B cell (primary cell): Measurements from ENCODE around the gene MBNL2. TPM values are rescaled to one million over a fixed set of nuclear protein-coding genes. Genes with fewer than 3 reads are reported as not detected.

ENCODE experiments used
- ATAC-seq: fragments of 200-7000 bp; cut with Tn5 transposase; one replicate; pipeline ENCODE4 v1.10.0; 2021; ENCODE audit warnings: low read depth, mild to moderate bottlenecking, moderate number of reproducible peaks, moderate library complexity
- CTCF ChIA-PET: fragments of 350-600 bp; sonication (Branson Sonifier 250); formaldehyde crosslinking; loops from one replicate; lab custom pipeline; 2021; ENCODE audit warnings: antibody characterized with exemption, inconsistent platforms; lab: Charles Lee
- POLR2A ChIA-PET: fragments of 350-600 bp; sonication (Branson Sonifier 250); formaldehyde crosslinking; loops from one replicate; lab custom pipeline; 2021; ENCODE audit warnings: antibody characterized with exemption; lab: Charles Lee
- DNase-seq: peaks from one replicate; pipeline ENCODE4 v3.0.0; 2013
- H2AFZ ChIP-seq: 2 replicates; pipeline ENCODE4 v1.6.1; 2012; ENCODE audit warnings: mild to moderate bottlenecking, low read depth, low read length; ENCODE audit not compliant: insufficient read depth, poor library complexity, severe bottlenecking
- H3K27ac ChIP-seq, 2 donors: 1 replicate in 1 of 2; 2 replicates in 1 of 2; pipeline ENCODE4 v1.5.1; 2012 to 2013; ENCODE audit warnings: low read length in 2 of 2, mild to moderate bottlenecking in 2 of 2, moderate library complexity in 1 of 2
- H3K27me3 ChIP-seq, 4 experiments: fragments of 200-600 bp in 1 of 4; sonication (generic) in 1 of 4; replicated peaks in 1 of 4; 1 replicate in 2 of 4; 2 replicates in 2 of 4; pipeline versions ENCODE4 v1.6.1 to v1.7.0; 2013 to 2016; ENCODE audit warnings: low read length in 3 of 4, mild to moderate bottlenecking in 2 of 4, mixed read lengths in 1 of 4, moderate library complexity in 1 of 4; ENCODE audit not compliant: insufficient read depth in 4 of 4, control insufficient read depth in 3 of 4; ENCODE audit errors: control extremely low read depth in 1 of 4
- H3K36me3 ChIP-seq, 2 experiments: replicated peaks in 1 of 2; 1 replicate in 1 of 2; 2 replicates in 1 of 2; pipeline versions ENCODE4 v1.6.1 to v1.7.1; 2013; ENCODE audit warnings: low read length in 1 of 2; ENCODE audit not compliant: insufficient read depth in 2 of 2, control insufficient read depth in 1 of 2; ENCODE audit errors: control extremely low read depth in 1 of 2, extremely low read depth in 1 of 2
- H3K4me1 ChIP-seq, 2 donors: fragments of 200-600 bp in 1 of 2; sonication (generic) in 1 of 2; 1 replicate in 1 of 2; 2 replicates in 1 of 2; pipeline versions ENCODE4 v1.5.1 to v1.6.1; 2013 to 2017; ENCODE audit warnings: low read length in 2 of 2; ENCODE audit not compliant: control insufficient read depth in 2 of 2, insufficient read depth in 2 of 2
- H3K4me2 ChIP-seq: replicated peaks from 2 replicates; pipeline ENCODE3; 2012; ENCODE audit warnings: mild to moderate bottlenecking, low read depth, low read length; ENCODE audit not compliant: poor library complexity, severe bottlenecking
- H3K4me3 ChIP-seq, 5 experiments: fragments of 200-600 bp in 1 of 5; sonication (generic) in 1 of 5; 1 replicate in 3 of 5; 2 replicates in 2 of 5; pipeline versions ENCODE4 v1.5.1 to v1.7.0; 2011 to 2016; ENCODE audit warnings: low read length in 4 of 5, mild to moderate bottlenecking in 4 of 5, low read depth in 2 of 5, control low read depth in 1 of 5, moderate library complexity in 1 of 5; ENCODE audit not compliant: insufficient read depth in 1 of 5; ENCODE audit errors: control extremely low read depth in 1 of 5, extremely low read depth in 1 of 5
- H3K79me2 ChIP-seq: fragments of 200-600 bp; sonication (generic); one replicate; pipeline ENCODE4 v1.6.0; 2016; ENCODE audit warnings: low read length; ENCODE audit not compliant: control insufficient read depth, insufficient read depth
- H3K9ac ChIP-seq: fragments of 200-600 bp; sonication (generic); 2 replicates; pipeline ENCODE4 v1.6.1; 2017; ENCODE audit warnings: mild to moderate bottlenecking, low read length, moderate library complexity
- H3K9me3 ChIP-seq, 3 donors: one replicate each; pipeline versions ENCODE4 v1.6.1 to v1.7.1; 2013; ENCODE audit warnings: low read length in 2 of 3; ENCODE audit not compliant: control insufficient read depth in 2 of 3, insufficient read depth in 1 of 3; ENCODE audit errors: control extremely low read depth in 1 of 3
- H4K20me1 ChIP-seq: 2 replicates; pipeline ENCODE4 v1.6.0; 2012; ENCODE audit warnings: mild to moderate bottlenecking, low read length; ENCODE audit not compliant: insufficient read depth, control insufficient read depth, poor library complexity, severe bottlenecking
- H3K27ac Mint-ChIP-seq: one replicate; pipeline ENCODE4 v1.8.0; 2021; ENCODE audit warnings: mixed read lengths
- H3K27me3 Mint-ChIP-seq: one replicate; pipeline ENCODE4 v1.8.0; 2021; ENCODE audit warnings: mixed read lengths
- H3K4me1 Mint-ChIP-seq: one replicate; pipeline ENCODE4 v1.8.0; 2021; ENCODE audit warnings: mixed read lengths
- H3K4me3 Mint-ChIP-seq: one replicate; pipeline ENCODE4 v1.8.0; 2021; ENCODE audit warnings: mixed read lengths
- H3K9me3 Mint-ChIP-seq: one replicate; pipeline ENCODE4 v1.8.0; 2022; ENCODE audit warnings: mixed read lengths; ENCODE audit not compliant: insufficient read depth
- CTCF ChIP-seq: fragments of 200-600 bp; IDR thresholded peaks from one replicate; pipeline ENCODE4 v1.8.0; 2022; ENCODE audit warnings: antibody characterized with exemption, mild to moderate bottlenecking
- EZH2 ChIP-seq: IDR thresholded peaks from 2 replicates; pipeline ENCODE4 v1.6.1; 2012; ENCODE audit warnings: borderline replicate concordance, low read depth, mild to moderate bottlenecking, moderate library complexity, low read length; ENCODE audit not compliant: insufficient read depth, poor library complexity, severe bottlenecking
- WGBS: methylation state at CpG from one replicate; pipeline ENCODE4 v1.1.5; 2013; ENCODE audit warnings: missing lambda C conversion rate; ENCODE audit not compliant: insufficient coverage; 5-methylcytosine and 5-hydroxymethylcytosine counted together
- intact Hi-C: fragments of 100-400 bp; cut with micrococcal nuclease; formaldehyde crosslinking; loops from one replicate; pipeline ENCODE4 v1.10.0; 2022
- polyA plus RNA-seq: library from polyadenylated mRNA; depleted of rRNA; stranded (reverse); fragments of >200 nt; gene quantifications from 2 replicates; pipeline ENCODE4 v1.2.3, GENCODE V29; 2012
- total RNA-seq, 2 donors: library from RNA; stranded (reverse); fragments of 120-200 nt in 1 of 2; gene quantifications; 1 replicate in 1 of 2; 2 replicates in 1 of 2; pipeline versions ENCODE4 v1.2.3 to v1.2.4, GENCODE V29; 2013 to 2022

MBNL2 gene
- total and polyA plus RNA-seq, 2 donors (not counting 1 experiment from before 2014, with no cell fraction given) = 6.9 to 50.1 TPM

- no peak for ATAC-seq
- no peak overlapping the region for H3K4me3 ChIP-seq
- WGBS = 100% methylated on average over 1 of the region's 2 CpGs
- H3K9ac ChIP-seq = no peak overlapping the region
- Mint-ChIP-seq H3K27ac (no peak overlapping the region), H3K4me3 (no peak overlapping the region), H3K9me3 (no peaks in the 10 kb centered on the region), H3K27me3 (no peaks in the 10 kb centered on the region), H3K4me1 (no peaks in the 10 kb centered on the region)
- no peaks in the 10 kb centered on the region for H3K27me3 ChIP-seq
- POLR2A ChIA-PET = no interaction called here
- DNase-seq = no peak
- TF ChIP-seq EZH2 = no peak
- CTCF ChIA-PET = interaction anchor here (0.6 to 7.1 kb wide), 4 partner anchors 17 to 233 kb away, joined by 3 to 118 read pairs (median 6); no protein-coding TSS in a partner anchor
- H3K9me3 ChIP-seq = no peaks in the 10 kb centered on the region
- no peak overlapping the region for H2AFZ ChIP-seq
- H3K4me2 ChIP-seq = no peak overlapping the region
- peaks cover 6% of the 10 kb centered on the region for H4K20me1 ChIP-seq
- no peak overlapping the region for H3K27ac ChIP-seq
- H3K36me3 ChIP-seq = peaks cover 6 to 32% of the 10 kb centered on the region in 2 experiments
- intact Hi-C loops = loop anchor here (10.0 kb wide), 1 partner anchor 117 kb away; the partner anchor contains the start of gene MBNL2
- H3K4me1 ChIP-seq = no peaks in the 10 kb centered on the region
- H3K79me2 ChIP-seq = no peaks in the 10 kb centered on the region
Measured at GRCh38 chr13:97342136-97342535, 120.0 kb downstream of the MBNL2 start.

GRCh38 chr13:97342936-97343335, 120.8 kb downstream of the MBNL2 start:
- Histone ChIP-seq H3K27me3 (no peaks in the 10 kb centered on the region), H3K9ac (no peak overlapping the region), H3K9me3 (no peaks in the 10 kb centered on the region), H3K27ac (no peak overlapping the region), H3K79me2 (no peaks in the 10 kb centered on the region), H3K36me3 (peaks cover 4 to 35% of the 10 kb centered on the region in 2 experiments), H2AFZ (no peak overlapping the region), H3K4me2 (no peak overlapping the region), H3K4me3 (no peak overlapping the region), H3K4me1 (no peaks in the 10 kb centered on the region), H4K20me1 (peaks cover 6% of the 10 kb centered on the region)
- no peaks in the 10 kb centered on the region for H3K9me3 Mint-ChIP-seq
- CTCF ChIA-PET = interaction anchor here (0.6 to 7.1 kb wide), 5 partner anchors 16 to 599 kb away, joined by 3 to 118 read pairs (median 3); partner anchors contain the start of gene MBNL2
- no peaks in the 10 kb centered on the region for H3K27me3 Mint-ChIP-seq
- DNase-seq (no peak), ATAC-seq (no peak)
- intact Hi-C loops = loop anchor here (10.0 kb wide), 1 partner anchor 118 kb away; the partner anchor contains the start of gene MBNL2
- no peaks in the 10 kb centered on the region for H3K4me1 Mint-ChIP-seq
- WGBS = 98% methylated on average over 7 of the region's 8 CpGs
- POLR2A ChIA-PET = no interaction called here
- H3K27ac Mint-ChIP-seq = no peak overlapping the region
- H3K4me3 Mint-ChIP-seq = no peak overlapping the region
- TF ChIP-seq CTCF (no peak), EZH2 (no peak)
